Kidney (tissue), 14 donors: ENCODE data around the gene RELCH. TPM values are rescaled to one million over a fixed set of nuclear protein-coding genes. Genes with fewer than 3 reads are reported as not detected.

Experiments used
- DNase-seq, 5 donors: peaks; one replicate each; pipeline ENCODE4 v3.0.0-alpha.2; 2013 to 2020
- FAIRE-seq: peaks from 2 replicates; lab custom pipeline; 2012; peaks lifted over from hg19 to GRCh38; lab: Jason Lieb, UNC
- H3K27ac ChIP-seq, 2 donors: one replicate each; pipeline ENCODE4 v1.7.0; 2013; ENCODE audit warnings: low read depth in 2 of 2, low read length in 2 of 2, inconsistent platforms in 1 of 2
- H3K27me3 ChIP-seq: one replicate; pipeline ENCODE4 v1.7.1; 2013; ENCODE audit warnings: low read length, inconsistent platforms; ENCODE audit not compliant: control insufficient read depth, insufficient read depth
- H3K36me3 ChIP-seq, 3 donors: one replicate each; pipeline versions ENCODE4 v1.7.0 to v1.7.1; 2013; ENCODE audit warnings: low read length in 3 of 3, control low read depth in 1 of 3, inconsistent platforms in 1 of 3; ENCODE audit not compliant: insufficient read depth in 3 of 3, control insufficient read depth in 2 of 3
- H3K4me1 ChIP-seq, 3 donors: one replicate each; pipeline versions ENCODE4 v1.7.0 to v1.7.1; 2013; ENCODE audit warnings: low read length in 3 of 3, inconsistent platforms in 1 of 3, low read depth in 1 of 3; ENCODE audit not compliant: control insufficient read depth in 2 of 3, insufficient read depth in 2 of 3
- H3K4me3 ChIP-seq, 3 donors: one replicate each; pipeline versions ENCODE4 v1.7.0 to v1.8.1; 2013; ENCODE audit warnings: low read length in 3 of 3, control low read depth in 1 of 3, inconsistent platforms in 1 of 3
- H3K9ac ChIP-seq, 3 donors: one replicate each; pipeline versions ENCODE4 v1.7.0 to v1.7.1; 2013; ENCODE audit warnings: low read length in 3 of 3, control low read depth in 1 of 3, inconsistent platforms in 1 of 3
- H3K9me3 ChIP-seq, 3 donors: one replicate each; pipeline versions ENCODE4 v1.7.0 to v1.7.1; 2013; ENCODE audit warnings: low read length in 3 of 3, control low read depth in 1 of 3, inconsistent platforms in 1 of 3; ENCODE audit not compliant: control insufficient read depth in 2 of 3, insufficient read depth in 1 of 3
- CTCF ChIP-seq: IDR thresholded peaks from 3 replicates; pipeline ENCODE4 v1.5.1; 2012; ENCODE audit warnings: mild to moderate bottlenecking, moderate library complexity, borderline replicate concordance; ENCODE audit not compliant: insufficient read depth; ENCODE audit errors: extremely low read depth
- intact Hi-C: fragments of 100-400 bp; cut with DNase I; formaldehyde crosslinking; loops from one replicate; pipeline ENCODE4 v1.11.1; 2022
- polyA plus RNA-seq: library from polyadenylated mRNA; stranded (reverse); fragments of 350-450 nt; fragmentation: Illumina TruSeq; extraction: RNeasy Lipid Tissue Mini Kit (QIAGEN cat#74804); gene quantifications from one replicate; pipeline ENCODE4 v1.2.3, GENCODE V29; 2014; ENCODE audit warnings: low read depth, low replicate concordance; ENCODE audit not compliant: insufficient read depth
- total RNA-seq: library from RNA; stranded (reverse); fragmentation: NEBNext Ultra II Directional; extraction: Animal tissue kit (Norgen Biotek cat#: 25700); gene quantifications from one replicate; pipeline ENCODE4 v1.2.1, GENCODE V29; 2021
- donor health status: control.
- donor health status: control.
- donor health status: control.
- donor health status: control.
- donor health status: control.
- donor health status: DM: yes; HTN: yes; CAD: no.
- donor health status: Normal renal cell carcinoma (clear cell type).

The RELCH gene
- total and polyA plus RNA-seq, 2 donors from 2014 or later: 9.0 to 39.0 TPM

- intact Hi-C loops: no loop called here
- H3K27ac ChIP-seq: no peak overlapping the region
- H3K36me3 ChIP-seq: peaks cover 0 to 10% (median 2%) of the 10 kb centered on the region in 3 donors
- DNase-seq (no peak), FAIRE-seq (no peak)
- no peak overlapping the region for H3K4me3 ChIP-seq
- TF ChIP-seq CTCF: no peak
- H3K9me3 ChIP-seq: no peaks in the 10 kb centered on the region
- no peak overlapping the region for H3K9ac ChIP-seq
- no peaks in the 10 kb centered on the region for H3K4me1 ChIP-seq
- H3K27me3 ChIP-seq: no peaks in the 10 kb centered on the region
Measured at GRCh38 chr18:62214790-62215189, 27.7 kb downstream of the RELCH start.

- Histone ChIP-seq H3K36me3 (peaks cover 4 to 18% (median 10%) of the 10 kb centered on the region in 3 donors), H3K27me3 (no peaks in the 10 kb centered on the region), H3K9ac (no peak overlapping the region), H3K27ac (no peak overlapping the region), H3K4me3 (no peak overlapping the region), H3K4me1 (no peaks in the 10 kb centered on the region), H3K9me3 (peaks cover 0 to 5% (median 0%) of the 10 kb centered on the region in 3 donors)
- TF ChIP-seq CTCF: no peak
- no peak for DNase-seq
- FAIRE-seq: no peak
- intact Hi-C loops: no loop called here
Measured at GRCh38 chr18:62224229-62224628, 37.2 kb downstream of the RELCH start.

GRCh38 chr18:62226047-62226446 lies 39.0 kb downstream of the RELCH start:
- no peak for TF ChIP-seq CTCF
- no peak for FAIRE-seq
- peaks cover 4 to 18% (median 10%) of the 10 kb centered on the region in 3 donors for H3K36me3 ChIP-seq
- H3K4me1 ChIP-seq: no peaks in the 10 kb centered on the region
- H3K4me3 ChIP-seq: no peak overlapping the region
- no peak overlapping the region for H3K27ac ChIP-seq
- H3K27me3 ChIP-seq: no peaks in the 10 kb centered on the region
- intact Hi-C loops: no loop called here
- no peak overlapping the region for H3K9ac ChIP-seq
- H3K9me3 ChIP-seq: peaks cover 0 to 5% (median 0%) of the 10 kb centered on the region in 3 donors
- DNase-seq: no peak

GRCh38 chr18:62236252-62236651 lies 49.2 kb downstream of the RELCH start:
- FAIRE-seq (no peak), DNase-seq (no peak)
- Histone ChIP-seq H3K4me3 (no peak overlapping the region), H3K9ac (no peak overlapping the region), H3K27me3 (no peaks in the 10 kb centered on the region), H3K4me1 (no peaks in the 10 kb centered on the region), H3K36me3 (peaks cover 0 to 10% (median 0%) of the 10 kb centered on the region in 3 donors), H3K9me3 (no peaks in the 10 kb centered on the region), H3K27ac (no peak overlapping the region)
- intact Hi-C loops: no loop called here
- no peak for TF ChIP-seq CTCF
